Keratinocyte (primary cell): ENCODE data around the gene FAM162B.

Experiments used
- CTCF ChIP-seq, 3 experiments: IDR thresholded peaks in 1 of 3; conservative IDR thresholded peaks in 1 of 3; optimal IDR thresholded peaks in 1 of 3; 2 replicates in 2 of 3; 3 replicates in 1 of 3; pipeline versions ENCODE3 to v1.5.1; 2011; ENCODE audit warnings: low read length in 3 of 3, mild to moderate bottlenecking in 3 of 3, moderate library complexity in 2 of 3, control low read depth in 1 of 3, inconsistent platforms in 1 of 3; ENCODE audit not compliant: insufficient read depth in 2 of 3; ENCODE audit errors: extremely low read depth in 1 of 3
- EZH2 ChIP-seq: IDR thresholded peaks from one replicate; pipeline ENCODE4 v1.6.1; 2012; ENCODE audit warnings: inconsistent platforms, mild to moderate bottlenecking, low read length, moderate library complexity

GRCh38 chr6:116797585-116797984, 32.1 kb upstream of the FAM162B start:
- TF ChIP-seq CTCF (optimal IDR thresholded peaks at IDR 0.05 in 1 of 3, IDR thresholded peaks at IDR 0.05 in 1 of 3, conservative IDR thresholded peaks at IDR 0.05 in 1 of 3; ENCODE audit: extremely low read depth in 1 of 3, insufficient read depth in 2 of 3, low read length in 3 of 3) (no peak), EZH2 (no peak)
